Measurements from ENCODE around the gene IGSF9. TPM values are rescaled to one million over a fixed set of nuclear protein-coding genes. Genes with fewer than 3 reads are reported as not detected.

IGSF9 gene
- total and polyA plus RNA-seq, 2 of the 13 experiments (the other 11 are each of a cell fraction or from before 2014, with no cell fraction given): 0.03 TPM; not detected in 1

DNA sequence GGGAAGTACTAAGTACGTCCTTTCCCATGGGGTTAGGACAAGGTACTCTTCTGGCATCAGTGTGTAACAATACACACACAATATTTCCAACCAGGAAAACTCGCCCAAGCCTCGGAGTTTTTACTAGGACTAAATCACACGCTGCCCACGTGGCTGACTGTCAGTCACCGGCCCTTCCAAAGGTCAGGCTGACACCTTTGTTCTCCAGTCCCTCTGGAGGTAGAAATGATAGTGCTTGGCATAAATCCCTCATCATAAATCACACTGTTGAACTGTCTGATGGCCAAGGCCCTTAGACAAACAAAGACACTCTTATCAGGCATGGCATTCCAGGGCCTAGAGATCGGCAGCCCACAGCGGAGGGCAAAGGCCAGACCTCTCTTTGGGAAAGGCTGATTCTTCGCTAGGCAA is 25.5 kb upstream of the IGSF9 start (continued):
- no peak for TF ChIP-seq ZNF160 (CRISPR knock-in tag; IDR thresholded peaks at IDR 0.05)
- TF ChIP-seq KDM5B (CRISPR knock-in tag; IDR thresholded peaks at IDR 0.05; ENCODE audit: borderline replicate concordance): no peak
- TF ChIP-seq, protein P1, sequence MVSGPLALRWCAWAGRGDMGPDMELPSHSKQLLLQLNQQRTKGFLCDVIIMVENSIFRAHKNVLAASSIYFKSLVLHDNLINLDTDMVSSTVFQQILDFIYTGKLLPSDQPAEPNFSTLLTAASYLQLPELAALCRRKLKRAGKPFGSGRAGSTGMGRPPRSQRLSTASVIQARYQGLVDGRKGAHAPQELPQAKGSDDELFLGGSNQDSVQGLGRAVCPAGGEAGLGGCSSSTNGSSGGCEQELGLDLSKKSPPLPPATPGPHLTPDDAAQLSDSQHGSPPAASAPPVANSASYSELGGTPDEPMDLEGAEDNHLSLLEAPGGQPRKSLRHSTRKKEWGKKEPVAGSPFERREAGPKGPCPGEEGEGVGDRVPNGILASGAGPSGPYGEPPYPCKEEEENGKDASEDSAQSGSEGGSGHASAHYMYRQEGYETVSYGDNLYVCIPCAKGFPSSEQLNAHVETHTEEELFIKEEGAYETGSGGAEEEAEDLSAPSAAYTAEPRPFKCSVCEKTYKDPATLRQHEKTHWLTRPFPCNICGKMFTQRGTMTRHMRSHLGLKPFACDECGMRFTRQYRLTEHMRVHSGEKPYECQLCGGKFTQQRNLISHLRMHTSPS (CRISPR knock-in tag; IDR thresholded peaks at IDR 0.05; ENCODE audit: low read depth): 0 out of 2 replicates have a peak, but pooled peaks have one; percentile 56
- TF ChIP-seq ZNF850 (CRISPR knock-in tag; conservative IDR thresholded peaks at IDR 0.05): no peak
- TF ChIP-seq ZNF652 (CRISPR knock-in tag; IDR thresholded peaks at IDR 0.05; ENCODE audit: borderline replicate concordance, low read depth): no peak
- no peak for TF ChIP-seq ZFP36 (IDR thresholded peaks at IDR 0.05; ENCODE audit: borderline replicate concordance, low read depth, low read length, partially characterized antibody)
- TF ChIP-seq, protein P2, sequence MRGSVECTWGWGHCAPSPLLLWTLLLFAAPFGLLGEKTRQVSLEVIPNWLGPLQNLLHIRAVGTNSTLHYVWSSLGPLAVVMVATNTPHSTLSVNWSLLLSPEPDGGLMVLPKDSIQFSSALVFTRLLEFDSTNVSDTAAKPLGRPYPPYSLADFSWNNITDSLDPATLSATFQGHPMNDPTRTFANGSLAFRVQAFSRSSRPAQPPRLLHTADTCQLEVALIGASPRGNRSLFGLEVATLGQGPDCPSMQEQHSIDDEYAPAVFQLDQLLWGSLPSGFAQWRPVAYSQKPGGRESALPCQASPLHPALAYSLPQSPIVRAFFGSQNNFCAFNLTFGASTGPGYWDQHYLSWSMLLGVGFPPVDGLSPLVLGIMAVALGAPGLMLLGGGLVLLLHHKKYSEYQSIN (CRISPR knock-in tag; IDR thresholded peaks at IDR 0.05; ENCODE audit: borderline replicate concordance): no peak
- no peak for TF ChIP-seq ZNF577 (CRISPR knock-in tag; IDR thresholded peaks at IDR 0.05; ENCODE audit: borderline replicate concordance, low read depth)
- peak; percentile 67; the same call in 1 of the 2 replicates for TF ChIP-seq BHLHE40 (IDR thresholded peaks at IDR 0.05; ENCODE audit: low read length)
- TF ChIP-seq, protein P3, sequence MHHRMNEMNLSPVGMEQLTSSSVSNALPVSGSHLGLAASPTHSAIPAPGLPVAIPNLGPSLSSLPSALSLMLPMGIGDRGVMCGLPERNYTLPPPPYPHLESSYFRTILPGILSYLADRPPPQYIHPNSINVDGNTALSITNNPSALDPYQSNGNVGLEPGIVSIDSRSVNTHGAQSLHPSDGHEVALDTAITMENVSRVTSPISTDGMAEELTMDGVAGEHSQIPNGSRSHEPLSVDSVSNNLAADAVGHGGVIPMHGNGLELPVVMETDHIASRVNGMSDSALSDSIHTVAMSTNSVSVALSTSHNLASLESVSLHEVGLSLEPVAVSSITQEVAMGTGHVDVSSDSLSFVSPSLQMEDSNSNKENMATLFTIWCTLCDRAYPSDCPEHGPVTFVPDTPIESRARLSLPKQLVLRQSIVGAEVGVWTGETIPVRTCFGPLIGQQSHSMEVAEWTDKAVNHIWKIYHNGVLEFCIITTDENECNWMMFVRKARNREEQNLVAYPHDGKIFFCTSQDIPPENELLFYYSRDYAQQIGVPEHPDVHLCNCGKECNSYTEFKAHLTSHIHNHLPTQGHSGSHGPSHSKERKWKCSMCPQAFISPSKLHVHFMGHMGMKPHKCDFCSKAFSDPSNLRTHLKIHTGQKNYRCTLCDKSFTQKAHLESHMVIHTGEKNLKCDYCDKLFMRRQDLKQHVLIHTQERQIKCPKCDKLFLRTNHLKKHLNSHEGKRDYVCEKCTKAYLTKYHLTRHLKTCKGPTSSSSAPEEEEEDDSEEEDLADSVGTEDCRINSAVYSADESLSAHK (CRISPR knock-in tag; IDR thresholded peaks at IDR 0.05; ENCODE audit: borderline replicate concordance): no peak
- TF ChIP-seq TP53 (CRISPR knock-in tag; conservative IDR thresholded peaks at IDR 0.05): no peak
- no peak for TF ChIP-seq MTA1 (CRISPR knock-in tag; IDR thresholded peaks at IDR 0.05; ENCODE audit: borderline replicate concordance)
- no peak for TF ChIP-seq ZNF383 (CRISPR knock-in tag; IDR thresholded peaks at IDR 0.05; ENCODE audit: borderline replicate concordance)
- TF ChIP-seq IKZF1 (IDR thresholded peaks at IDR 0.05): no peak
- TF ChIP-seq, protein P4, sequence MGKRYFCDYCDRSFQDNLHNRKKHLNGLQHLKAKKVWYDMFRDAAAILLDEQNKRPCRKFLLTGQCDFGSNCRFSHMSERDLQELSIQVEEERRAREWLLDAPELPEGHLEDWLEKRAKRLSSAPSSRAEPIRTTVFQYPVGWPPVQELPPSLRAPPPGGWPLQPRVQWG (CRISPR knock-in tag; IDR thresholded peaks at IDR 0.05; ENCODE audit: borderline replicate concordance, low read depth): no peak
- no peak for TF ChIP-seq LCORL (IDR thresholded peaks at IDR 0.05)
- TF ChIP-seq LCORL (CRISPR knock-in tag; IDR thresholded peaks at IDR 0.05): no peak; the same call in 1 of the 2 replicates
- TF ChIP-seq, protein P5, sequence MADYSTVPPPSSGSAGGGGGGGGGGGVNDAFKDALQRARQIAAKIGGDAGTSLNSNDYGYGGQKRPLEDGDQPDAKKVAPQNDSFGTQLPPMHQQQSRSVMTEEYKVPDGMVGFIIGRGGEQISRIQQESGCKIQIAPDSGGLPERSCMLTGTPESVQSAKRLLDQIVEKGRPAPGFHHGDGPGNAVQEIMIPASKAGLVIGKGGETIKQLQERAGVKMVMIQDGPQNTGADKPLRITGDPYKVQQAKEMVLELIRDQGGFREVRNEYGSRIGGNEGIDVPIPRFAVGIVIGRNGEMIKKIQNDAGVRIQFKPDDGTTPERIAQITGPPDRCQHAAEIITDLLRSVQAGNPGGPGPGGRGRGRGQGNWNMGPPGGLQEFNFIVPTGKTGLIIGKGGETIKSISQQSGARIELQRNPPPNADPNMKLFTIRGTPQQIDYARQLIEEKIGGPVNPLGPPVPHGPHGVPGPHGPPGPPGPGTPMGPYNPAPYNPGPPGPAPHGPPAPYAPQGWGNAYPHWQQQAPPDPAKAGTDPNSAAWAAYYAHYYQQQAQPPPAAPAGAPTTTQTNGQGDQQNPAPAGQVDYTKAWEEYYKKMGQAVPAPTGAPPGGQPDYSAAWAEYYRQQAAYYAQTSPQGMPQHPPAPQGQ (CRISPR knock-in tag; IDR thresholded peaks at IDR 0.05; ENCODE audit: borderline replicate concordance): no peak
- no peak for TF ChIP-seq ZBTB42 (CRISPR knock-in tag; IDR thresholded peaks at IDR 0.05)
- 0 out of 2 replicates have a peak, but pooled peaks have one; percentile 30 for TF ChIP-seq ZBTB7B (CRISPR knock-in tag; IDR thresholded peaks at IDR 0.05)
- TF ChIP-seq ZNF12 (CRISPR knock-in tag; IDR thresholded peaks at IDR 0.05): peak; percentile 60; the same call in 1 of the 2 replicates
- peak; percentile 56 for TF ChIP-seq XRCC5 (optimal IDR thresholded peaks at IDR 0.05; ENCODE audit: low read length)
- TF ChIP-seq ZZZ3 (CRISPR knock-in tag; IDR thresholded peaks at IDR 0.05; ENCODE audit: borderline replicate concordance): no peak
- no peak for TF ChIP-seq ADNP (CRISPR knock-in tag; IDR thresholded peaks at IDR 0.05)
- no peak for TF ChIP-seq NFE2L2 (IDR thresholded peaks at IDR 0.05; ENCODE audit: low read length)
